B cell (primary cell): Measurements from ENCODE around the gene TTYH1. TPM values are rescaled to one million over a fixed set of nuclear protein-coding genes. Genes with fewer than 3 reads are reported as not detected.
"Not testable (repeated sequence)": the region's sequence is repeated elsewhere in the genome, so short reads cannot be mapped to it uniquely, and the experiment has no call there.

Experiments used
- ATAC-seq: fragments of 200-7000 bp; cut with Tn5 transposase; one replicate; pipeline ENCODE4 v1.10.0; 2021; ENCODE audit warnings: low read depth, mild to moderate bottlenecking, moderate number of reproducible peaks, moderate library complexity
- CTCF ChIA-PET: fragments of 350-600 bp; sonication (Branson Sonifier 250); formaldehyde crosslinking; loops from one replicate; lab custom pipeline; 2021; ENCODE audit warnings: antibody characterized with exemption, inconsistent platforms; lab: Charles Lee
- POLR2A ChIA-PET: fragments of 350-600 bp; sonication (Branson Sonifier 250); formaldehyde crosslinking; loops from one replicate; lab custom pipeline; 2021; ENCODE audit warnings: antibody characterized with exemption; lab: Charles Lee
- DNase-seq: peaks from one replicate; pipeline ENCODE4 v3.0.0; 2013
- H2AFZ ChIP-seq: 2 replicates; pipeline ENCODE4 v1.6.1; 2012; ENCODE audit warnings: mild to moderate bottlenecking, low read depth, low read length; ENCODE audit not compliant: insufficient read depth, poor library complexity, severe bottlenecking
- H3K27ac ChIP-seq, 2 donors: 1 replicate in 1 of 2; 2 replicates in 1 of 2; pipeline ENCODE4 v1.5.1; 2012 to 2013; ENCODE audit warnings: low read length in 2 of 2, mild to moderate bottlenecking in 2 of 2, moderate library complexity in 1 of 2
- H3K27me3 ChIP-seq, 4 experiments: fragments of 200-600 bp in 1 of 4; sonication (generic) in 1 of 4; replicated peaks in 1 of 4; 1 replicate in 2 of 4; 2 replicates in 2 of 4; pipeline versions ENCODE4 v1.6.1 to v1.7.0; 2013 to 2016; ENCODE audit warnings: low read length in 3 of 4, mild to moderate bottlenecking in 2 of 4, mixed read lengths in 1 of 4, moderate library complexity in 1 of 4; ENCODE audit not compliant: insufficient read depth in 4 of 4, control insufficient read depth in 3 of 4; ENCODE audit errors: control extremely low read depth in 1 of 4
- H3K36me3 ChIP-seq, 2 experiments: replicated peaks in 1 of 2; 1 replicate in 1 of 2; 2 replicates in 1 of 2; pipeline versions ENCODE4 v1.6.1 to v1.7.1; 2013; ENCODE audit warnings: low read length in 1 of 2; ENCODE audit not compliant: insufficient read depth in 2 of 2, control insufficient read depth in 1 of 2; ENCODE audit errors: control extremely low read depth in 1 of 2, extremely low read depth in 1 of 2
- H3K4me1 ChIP-seq, 2 donors: fragments of 200-600 bp in 1 of 2; sonication (generic) in 1 of 2; 1 replicate in 1 of 2; 2 replicates in 1 of 2; pipeline versions ENCODE4 v1.5.1 to v1.6.1; 2013 to 2017; ENCODE audit warnings: low read length in 2 of 2; ENCODE audit not compliant: control insufficient read depth in 2 of 2, insufficient read depth in 2 of 2
- H3K4me2 ChIP-seq: replicated peaks from 2 replicates; pipeline ENCODE3; 2012; ENCODE audit warnings: mild to moderate bottlenecking, low read depth, low read length; ENCODE audit not compliant: poor library complexity, severe bottlenecking
- H3K4me3 ChIP-seq, 5 experiments: fragments of 200-600 bp in 1 of 5; sonication (generic) in 1 of 5; 1 replicate in 3 of 5; 2 replicates in 2 of 5; pipeline versions ENCODE4 v1.5.1 to v1.7.0; 2011 to 2016; ENCODE audit warnings: low read length in 4 of 5, mild to moderate bottlenecking in 4 of 5, low read depth in 2 of 5, control low read depth in 1 of 5, moderate library complexity in 1 of 5; ENCODE audit not compliant: insufficient read depth in 1 of 5; ENCODE audit errors: control extremely low read depth in 1 of 5, extremely low read depth in 1 of 5
- H3K79me2 ChIP-seq: fragments of 200-600 bp; sonication (generic); one replicate; pipeline ENCODE4 v1.6.0; 2016; ENCODE audit warnings: low read length; ENCODE audit not compliant: control insufficient read depth, insufficient read depth
- H3K9ac ChIP-seq: fragments of 200-600 bp; sonication (generic); 2 replicates; pipeline ENCODE4 v1.6.1; 2017; ENCODE audit warnings: mild to moderate bottlenecking, low read length, moderate library complexity
- H3K9me3 ChIP-seq, 3 donors: one replicate each; pipeline versions ENCODE4 v1.6.1 to v1.7.1; 2013; ENCODE audit warnings: low read length in 2 of 3; ENCODE audit not compliant: control insufficient read depth in 2 of 3, insufficient read depth in 1 of 3; ENCODE audit errors: control extremely low read depth in 1 of 3
- H4K20me1 ChIP-seq: 2 replicates; pipeline ENCODE4 v1.6.0; 2012; ENCODE audit warnings: mild to moderate bottlenecking, low read length; ENCODE audit not compliant: insufficient read depth, control insufficient read depth, poor library complexity, severe bottlenecking
- H3K27ac Mint-ChIP-seq: one replicate; pipeline ENCODE4 v1.8.0; 2021; ENCODE audit warnings: mixed read lengths
- H3K27me3 Mint-ChIP-seq: one replicate; pipeline ENCODE4 v1.8.0; 2021; ENCODE audit warnings: mixed read lengths
- H3K4me1 Mint-ChIP-seq: one replicate; pipeline ENCODE4 v1.8.0; 2021; ENCODE audit warnings: mixed read lengths
- H3K4me3 Mint-ChIP-seq: one replicate; pipeline ENCODE4 v1.8.0; 2021; ENCODE audit warnings: mixed read lengths
- H3K9me3 Mint-ChIP-seq: one replicate; pipeline ENCODE4 v1.8.0; 2022; ENCODE audit warnings: mixed read lengths; ENCODE audit not compliant: insufficient read depth
- CTCF ChIP-seq: fragments of 200-600 bp; IDR thresholded peaks from one replicate; pipeline ENCODE4 v1.8.0; 2022; ENCODE audit warnings: antibody characterized with exemption, mild to moderate bottlenecking
- EZH2 ChIP-seq: IDR thresholded peaks from 2 replicates; pipeline ENCODE4 v1.6.1; 2012; ENCODE audit warnings: borderline replicate concordance, low read depth, mild to moderate bottlenecking, moderate library complexity, low read length; ENCODE audit not compliant: insufficient read depth, poor library complexity, severe bottlenecking
- WGBS: methylation state at CpG from one replicate; pipeline ENCODE4 v1.1.5; 2013; ENCODE audit warnings: missing lambda C conversion rate; ENCODE audit not compliant: insufficient coverage; 5-methylcytosine and 5-hydroxymethylcytosine counted together
- intact Hi-C: fragments of 100-400 bp; cut with micrococcal nuclease; formaldehyde crosslinking; loops from one replicate; pipeline ENCODE4 v1.10.0; 2022
- polyA plus RNA-seq: library from polyadenylated mRNA; depleted of rRNA; stranded (reverse); fragments of >200 nt; gene quantifications from 2 replicates; pipeline ENCODE4 v1.2.3, GENCODE V29; 2012
- total RNA-seq, 2 donors: library from RNA; stranded (reverse); fragments of 120-200 nt in 1 of 2; gene quantifications; 1 replicate in 1 of 2; 2 replicates in 1 of 2; pipeline versions ENCODE4 v1.2.3 to v1.2.4, GENCODE V29; 2013 to 2022

Gene TTYH1
- total and polyA plus RNA-seq, 2 donors (not counting 1 experiment from before 2014, with no cell fraction given), result not detected

GRCh38 chr19:54373781-54374631 lies 41.3 kb upstream of the TTYH1 start:
- WGBS, result 76% methylated on average over 4 of the region's 16 CpGs
- Histone ChIP-seq H3K4me1 (peaks cover 65 to 80% of the 10 kb centered on the region in 2 donors), H3K9ac (no peak overlapping the region), H2AFZ (no peak overlapping the region), H3K27me3 (no peaks in the 10 kb centered on the region), H3K36me3 (no peaks in the 10 kb centered on the region), H3K27ac (no peak overlapping the region), H3K79me2 (peaks cover 6% of the 10 kb centered on the region), H4K20me1 (no peaks in the 10 kb centered on the region), H3K9me3 (peaks cover 0 to 4% (median 0%) of the 10 kb centered on the region in 3 donors), H3K4me2 (no peak overlapping the region), H3K4me3 (no peak overlapping the region)
- ChIA-PET CTCF (interaction anchor here (1.1 to 7.0 kb wide), 2 partner anchors 14 to 15 kb away, joined by 3 to 72 read pairs; no protein-coding TSS in a partner anchor), POLR2A (no interaction called here)
- H3K4me1 Mint-ChIP-seq, result peaks cover 78% of the 10 kb centered on the region
- H3K4me3 Mint-ChIP-seq, result peak overlapping the region; percentile 27
- peak overlapping the region; percentile 78 for H3K27ac Mint-ChIP-seq
- H3K27me3 Mint-ChIP-seq, result no peaks in the 10 kb centered on the region
- no peaks in the 10 kb centered on the region for H3K9me3 Mint-ChIP-seq
- no peak for TF ChIP-seq EZH2
- TF ChIP-seq CTCF, result no peak
- intact Hi-C loops, result no loop called here
- DNase-seq (no peak), ATAC-seq (no peak)

- POLR2A ChIA-PET, H3K36me3 ChIP-seq, H3K79me2 ChIP-seq, H3K9me3 Mint-ChIP-seq, ATAC-seq, intact Hi-C loops, H3K9me3 ChIP-seq, H3K27me3 ChIP-seq, H3K27me3 Mint-ChIP-seq, H3K4me3 ChIP-seq, DNase-seq, H4K20me1 ChIP-seq, H2AFZ ChIP-seq, H3K9ac ChIP-seq: not testable (repeated sequence)
- Mint-ChIP-seq H3K4me1 (peaks cover 80% of the 10 kb centered on the region), H3K27ac (peak overlapping the region; percentile 79), H3K4me3 (peak overlapping the region; percentile 52)
- H3K4me2 ChIP-seq, result peak overlapping the region; percentile 19
- H3K4me1 ChIP-seq, result peaks cover 71 to 86% of the 10 kb centered on the region in 2 donors
- CTCF ChIA-PET, result interaction anchor here (1.0 to 1.1 kb wide), 2 partner anchors 13 to 21 kb away, joined by 3 read pairs; no protein-coding TSS in a partner anchor
- peak overlapping the region; percentile 11 to 29 for H3K27ac ChIP-seq
- WGBS, result 44% methylated on average over 17 of the region's 28 CpGs
Measured at GRCh38 chr19:54375181-54375938, 39.9 kb upstream of the TTYH1 start.
